Stimulated activated naive CD4-positive, alpha-beta T cell (primary cell): ENCODE results near the gene ZNF492.
"Not testable (repeated sequence)": the region's sequence is repeated elsewhere in the genome, so short reads cannot be mapped to it uniquely, and the experiment has no call there.

Source experiments
- DNase-seq, 6 experiments: peaks; one replicate each; lab custom pipeline; 2025; lab: John Stamatoyannopoulos, UW

The ZNF492 gene

DNA sequence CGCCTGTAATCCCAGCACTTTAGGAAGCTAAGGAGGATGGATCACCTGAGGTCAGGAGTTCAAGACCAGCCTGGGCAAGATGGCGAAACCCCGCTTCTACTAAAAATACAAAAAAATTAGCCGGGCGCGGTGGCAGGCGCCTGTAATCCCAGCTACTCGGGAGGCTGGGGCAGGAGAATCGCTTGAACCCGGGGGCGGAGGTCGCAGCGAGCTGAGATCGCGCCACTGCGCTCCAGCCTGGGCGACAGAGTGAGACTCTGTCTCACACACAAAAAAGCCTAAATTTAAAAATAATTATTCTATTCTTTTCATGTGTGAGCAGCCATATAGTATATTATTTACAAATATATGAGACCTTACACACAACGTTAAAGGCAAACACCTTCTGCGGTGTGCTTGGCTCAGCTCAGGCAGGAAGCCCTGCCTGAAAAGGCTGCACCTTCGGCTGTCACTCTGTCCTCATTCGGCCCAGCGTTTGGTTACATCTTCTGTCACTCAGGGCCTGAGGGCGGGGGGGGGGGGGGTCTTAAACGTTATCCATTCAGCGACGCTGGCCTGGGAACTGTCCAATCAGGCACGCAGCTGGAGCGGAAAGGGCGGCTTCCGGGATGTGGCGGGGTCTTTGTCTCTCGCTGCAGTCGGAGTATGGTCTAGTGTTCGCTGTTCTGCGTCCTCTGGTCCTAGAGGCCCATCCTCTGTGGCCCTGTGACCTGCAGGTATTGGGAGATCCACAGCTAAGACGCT lies at the start of gene ZNF492:
ZNF492 (plus strand) TSS at position 619 of the 744 bp plus-strand sequence. CDS start 19,076 bp downstream, outside the sequence.
- peak; percentile 80 to 89 (median 84) for DNase-seq

DNA sequence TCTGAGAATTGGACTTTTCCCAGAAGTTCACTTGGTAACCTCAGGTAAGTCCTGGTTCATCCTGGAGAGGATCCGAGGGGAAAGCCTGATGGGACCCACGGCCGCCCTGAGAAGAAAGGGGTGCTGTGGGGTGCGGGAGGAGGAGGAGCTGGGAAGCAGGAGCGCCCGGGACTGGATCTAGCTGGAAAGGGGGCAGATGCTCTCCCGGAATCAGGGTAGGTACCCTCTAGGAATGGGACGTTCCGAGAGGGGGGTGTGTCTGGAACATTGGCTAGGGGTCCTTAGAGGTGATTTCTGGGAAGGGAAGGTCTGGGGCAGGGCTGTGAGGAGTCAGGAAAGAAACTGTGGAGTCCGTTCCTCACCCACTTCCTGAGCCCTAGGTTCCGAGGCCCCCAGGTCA lies 38.7 kb upstream of the ZNF492 start:
- DNase-seq: no peak

GRCh38 chr19:22595918-22596341 lies 38.2 kb upstream of the ZNF492 start:
- no peak for DNase-seq

DNA sequence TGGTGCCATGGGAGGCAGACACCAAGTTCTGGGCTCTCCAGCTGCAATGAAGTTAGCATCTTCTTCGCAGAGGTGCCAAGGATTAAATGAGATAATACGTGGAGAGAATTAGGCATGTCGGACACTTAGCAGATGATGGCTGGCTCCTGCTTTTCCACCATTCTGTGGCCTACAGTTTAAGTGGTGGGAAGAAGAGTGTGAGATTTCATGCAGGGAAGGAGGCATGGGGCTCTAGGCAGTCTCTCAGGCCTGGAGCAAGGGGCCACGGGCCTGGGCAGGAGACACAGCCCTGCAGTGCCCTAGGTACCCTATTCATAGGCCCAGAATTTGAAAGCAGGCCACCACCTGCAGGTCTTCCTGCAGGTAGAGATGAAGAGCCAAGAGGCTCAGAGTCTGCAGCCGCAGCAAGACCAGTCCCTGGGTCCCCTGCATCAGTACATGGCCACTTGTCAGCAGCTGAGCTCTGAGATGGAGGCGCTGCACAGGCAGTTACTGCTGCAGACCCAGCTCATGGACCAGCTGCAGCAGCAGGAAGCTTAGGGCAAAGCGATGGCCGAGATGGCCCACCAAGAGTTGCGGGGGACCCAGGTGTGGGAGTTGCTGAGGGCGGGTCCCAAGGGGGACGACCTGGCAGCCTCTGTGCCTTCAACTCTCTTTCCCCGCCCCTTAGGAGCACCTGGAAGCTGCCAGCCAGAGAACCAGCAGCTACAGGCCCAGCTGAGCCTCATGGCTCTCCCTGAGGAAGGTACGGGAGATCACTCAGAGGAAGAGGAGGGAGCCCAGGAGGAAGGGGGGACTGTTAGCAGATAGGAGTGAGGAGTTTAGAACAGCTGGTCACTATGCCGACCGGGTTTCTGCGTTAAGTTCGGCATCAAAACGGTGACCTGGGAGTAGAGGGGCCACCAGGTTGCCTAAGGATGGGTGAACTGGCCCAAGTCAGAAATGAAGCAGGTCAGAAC lies 33.2 kb upstream of the ZNF492 start:
- no peak for DNase-seq

GRCh38 chr19:22601906-22602630 lies 32.1 kb upstream of the ZNF492 start:
- no peak for DNase-seq

- no peak for DNase-seq
Measured at GRCh38 chr19:22602631-22603272, 31.4 kb upstream of the ZNF492 start.

GRCh38 chr19:22603518-22604440 lies 30.3 kb upstream of the ZNF492 start:
- no peak for DNase-seq

GRCh38 chr19:22604571-22605274 lies 29.4 kb upstream of the ZNF492 start:
- no peak for DNase-seq

DNA sequence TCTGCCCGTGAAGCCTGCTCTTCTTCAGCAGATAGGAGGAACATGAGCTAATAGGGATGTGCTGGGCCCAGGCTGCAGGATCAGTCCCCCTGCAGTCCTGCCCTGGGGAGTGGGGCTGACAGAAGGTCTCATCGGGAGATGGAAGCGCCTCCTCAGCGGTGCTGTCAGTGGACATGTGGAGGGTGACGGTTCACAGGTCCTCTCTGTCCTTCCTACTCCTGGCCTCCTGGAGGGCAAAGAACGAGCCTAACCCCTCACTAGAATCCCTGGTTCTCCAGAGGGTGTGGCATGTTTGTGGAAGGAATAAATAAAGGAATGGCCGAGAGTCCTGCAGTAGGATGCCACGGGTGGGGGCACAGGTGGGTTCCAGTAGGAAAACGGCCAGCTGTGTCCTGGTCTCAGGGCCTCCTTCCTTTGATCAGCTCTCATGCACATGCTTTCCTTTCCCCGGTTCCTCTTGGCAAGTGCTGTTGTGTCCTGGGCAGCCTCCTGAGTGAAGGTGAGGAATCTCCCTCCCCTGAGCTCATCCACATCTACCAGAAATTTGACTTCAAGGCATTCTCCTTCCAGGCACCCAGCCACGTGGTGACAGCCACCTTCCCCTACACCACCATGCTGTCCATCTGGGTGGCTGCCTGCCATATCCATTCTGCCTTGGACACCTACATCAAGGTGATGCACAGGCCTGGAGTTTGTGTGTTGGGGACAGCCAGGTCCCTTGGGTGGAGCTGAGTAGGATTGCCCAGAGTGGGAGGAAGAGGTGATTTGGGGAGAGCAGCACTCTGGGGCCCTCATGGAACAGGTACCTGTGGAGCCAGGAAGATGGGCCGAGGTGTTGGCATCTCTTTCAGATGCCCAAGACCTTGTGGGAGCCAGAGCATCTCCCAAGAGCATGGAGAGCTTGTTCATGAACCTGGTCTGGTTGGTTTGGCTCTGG lies 28.6 kb upstream of the ZNF492 start:
- DNase-seq: no peak

DNA sequence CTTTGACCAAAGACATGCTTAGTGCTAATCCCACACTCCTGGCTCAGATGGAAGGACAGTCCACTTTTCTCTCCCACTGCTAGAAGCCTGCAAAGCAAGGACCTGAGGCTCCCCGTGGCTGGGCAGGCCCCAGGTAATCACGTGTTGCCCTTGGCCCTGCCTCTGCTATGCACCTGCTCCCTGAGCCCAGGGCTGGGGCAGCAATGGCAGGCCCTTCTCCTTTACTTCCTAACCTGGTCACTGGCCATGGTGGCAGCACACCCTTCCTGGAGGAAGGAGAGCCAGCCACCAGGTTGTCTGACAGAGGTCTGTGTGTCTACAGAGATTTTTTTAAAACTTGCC lies 27.9 kb upstream of the ZNF492 start:
- no peak for DNase-seq

GRCh38 chr19:22606954-22607652 lies 27.0 kb upstream of the ZNF492 start:
- no peak for DNase-seq

- no peak for DNase-seq
Measured at GRCh38 chr19:22607653-22608430, 26.3 kb upstream of the ZNF492 start.

GRCh38 chr19:22608441-22608840 lies 25.7 kb upstream of the ZNF492 start:
- DNase-seq: no peak

DNA sequence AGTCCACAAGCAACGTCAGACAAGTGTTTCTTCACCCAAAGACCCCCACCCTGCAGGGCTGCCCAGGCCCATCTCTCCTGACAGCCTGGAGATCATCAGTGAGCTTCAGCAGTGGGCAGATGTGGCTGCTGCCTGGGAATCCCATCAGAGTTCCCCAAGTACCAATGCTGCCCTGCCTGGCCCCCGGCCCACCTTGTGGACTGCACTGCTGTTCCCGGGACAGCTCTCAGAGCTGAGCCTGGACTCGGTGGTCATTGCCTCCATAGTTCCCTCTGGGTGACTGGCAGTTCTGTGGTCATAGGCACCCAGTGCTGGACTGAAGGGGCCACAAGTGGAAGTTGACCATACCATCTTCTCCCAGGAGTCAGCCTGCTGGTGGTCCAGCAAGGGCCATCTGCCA lies 24.5 kb upstream of the ZNF492 start:
- DNase-seq: no peak

GRCh38 chr19:22610121-22610520 lies 24.0 kb upstream of the ZNF492 start:
- DNase-seq: no peak

DNA sequence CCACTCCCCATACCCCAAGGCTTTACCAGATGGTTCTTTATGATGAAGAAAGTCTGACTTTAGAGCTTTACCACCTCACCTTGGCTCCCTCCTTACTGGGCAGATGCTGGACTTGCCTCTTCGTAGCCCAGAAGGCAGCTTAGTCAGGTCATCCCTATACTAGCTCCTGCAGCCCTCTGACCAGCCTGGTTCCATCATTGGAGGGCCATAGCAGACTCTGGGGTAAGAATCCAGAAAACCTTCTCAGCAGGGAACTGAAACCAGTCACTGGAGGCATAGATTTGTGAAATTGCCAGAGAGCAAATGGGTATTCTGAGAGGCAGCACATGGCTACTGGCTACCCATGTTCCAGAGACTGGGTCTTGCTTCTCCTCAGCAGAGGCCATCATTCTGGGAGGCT lies 21.8 kb upstream of the ZNF492 start:
- no peak for DNase-seq

DNA sequence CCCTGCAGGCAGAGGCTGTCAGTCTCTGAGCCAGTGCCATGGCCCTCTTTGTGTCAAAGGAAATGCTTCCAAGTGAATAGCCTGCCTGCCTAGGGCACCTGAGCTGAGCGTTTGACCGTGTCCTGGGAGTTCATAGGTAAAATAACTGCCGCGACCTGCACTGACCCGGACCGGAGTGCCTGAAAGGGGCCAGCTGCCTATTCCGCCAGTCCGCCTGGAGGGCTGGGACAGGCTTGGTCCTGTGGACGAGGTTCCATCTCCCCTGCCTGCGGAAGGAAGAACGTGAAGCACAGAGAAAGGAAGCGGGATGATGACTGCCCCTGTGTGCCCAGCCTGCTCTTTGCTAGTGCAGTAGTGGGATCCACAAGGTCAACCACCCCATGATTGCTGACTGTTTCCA lies 17.5 kb upstream of the ZNF492 start:
- no peak for DNase-seq

DNA sequence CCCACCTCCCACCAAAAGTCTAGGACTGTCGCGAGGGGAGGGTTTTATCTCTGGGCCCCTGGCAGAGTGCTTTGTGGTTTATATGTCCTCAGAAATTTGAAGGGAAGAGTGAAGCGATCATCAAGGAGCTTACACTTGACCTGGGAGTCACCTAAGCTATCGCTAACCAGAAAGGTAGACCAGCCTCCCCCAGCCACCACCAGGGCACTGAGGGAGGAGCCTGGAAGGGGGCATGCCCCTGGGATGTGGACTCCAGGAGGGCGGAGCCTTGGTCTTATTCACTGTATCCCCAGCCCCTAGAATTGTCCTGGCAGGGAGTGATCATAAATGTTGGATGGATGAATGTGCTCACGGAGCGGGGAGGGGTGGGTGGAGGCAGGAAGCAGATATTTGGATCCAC lies 16.9 kb upstream of the ZNF492 start:
- DNase-seq: not testable (repeated sequence)
